GM19372 (cell line): ENCODE results near the gene RNASE9.
"Not testable (repeated sequence)": the region's sequence is repeated elsewhere in the genome, so short reads cannot be mapped to it uniquely, and the experiment has no call there.

Source experiments
- ATAC-seq: cut with Tn5 transposase; IDR thresholded peaks from one replicate; pipeline ENCODE4 v1.9.1; 2021; ENCODE audit warnings: mild to moderate bottlenecking, low read depth, moderate library complexity; ENCODE audit not compliant: unreplicated experiment

RNASE9 gene

DNA sequence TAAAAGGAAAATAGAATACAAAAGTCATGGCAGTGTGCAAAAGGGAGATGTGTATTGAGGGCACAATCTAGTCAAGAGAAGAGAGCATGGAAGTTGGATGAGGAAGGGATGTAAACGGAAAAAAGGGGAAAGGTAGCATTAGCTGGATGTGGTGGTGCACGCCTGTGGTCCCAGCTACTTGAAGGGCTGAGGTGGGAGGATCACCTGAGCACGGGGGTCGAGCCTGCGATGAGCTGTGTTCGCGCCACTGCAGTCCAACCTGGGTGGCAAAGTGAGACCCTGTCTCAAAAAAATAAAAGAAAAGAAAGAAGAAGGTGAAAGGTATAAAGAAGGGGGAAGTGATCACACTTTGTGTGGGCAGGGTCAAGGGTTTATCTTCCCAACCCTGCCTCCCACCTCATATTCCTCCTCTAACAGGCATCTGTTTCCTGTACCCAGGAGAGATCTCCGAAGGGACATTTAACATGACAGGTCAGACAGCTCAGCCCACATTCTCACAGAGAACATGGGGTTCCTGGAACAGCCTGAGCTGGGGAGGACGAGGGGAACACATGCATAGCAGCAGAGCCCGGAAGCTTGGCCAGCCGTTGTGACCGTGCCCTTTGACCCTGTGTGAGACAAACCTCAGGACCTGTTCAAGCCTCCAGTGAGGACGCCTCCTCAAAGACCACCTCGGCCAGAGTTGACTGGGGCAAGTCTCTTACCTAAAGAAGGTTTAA, 18.1 kb upstream of the RNASE9 start:
- ATAC-seq: no peak

DNA sequence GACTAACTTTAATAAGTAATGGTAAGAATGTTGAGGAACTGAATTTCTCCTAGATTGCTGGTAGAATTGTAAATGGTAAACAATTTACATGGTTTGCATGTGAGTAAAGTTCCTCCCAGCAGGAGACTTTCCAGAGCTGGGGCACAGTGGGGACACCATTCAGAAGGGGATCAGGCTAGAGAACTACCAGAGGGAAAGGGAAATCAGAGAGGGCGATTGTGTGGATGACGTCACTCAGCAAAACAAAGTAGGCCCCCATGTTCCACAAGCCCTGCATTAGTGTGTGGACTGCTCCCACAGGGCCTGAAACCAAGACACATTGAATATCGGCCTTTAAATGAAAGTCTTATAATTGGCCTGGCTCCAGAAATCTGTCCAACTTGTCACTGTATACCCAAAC, 17.5 kb upstream of the RNASE9 start:
- ATAC-seq: no peak

DNA sequence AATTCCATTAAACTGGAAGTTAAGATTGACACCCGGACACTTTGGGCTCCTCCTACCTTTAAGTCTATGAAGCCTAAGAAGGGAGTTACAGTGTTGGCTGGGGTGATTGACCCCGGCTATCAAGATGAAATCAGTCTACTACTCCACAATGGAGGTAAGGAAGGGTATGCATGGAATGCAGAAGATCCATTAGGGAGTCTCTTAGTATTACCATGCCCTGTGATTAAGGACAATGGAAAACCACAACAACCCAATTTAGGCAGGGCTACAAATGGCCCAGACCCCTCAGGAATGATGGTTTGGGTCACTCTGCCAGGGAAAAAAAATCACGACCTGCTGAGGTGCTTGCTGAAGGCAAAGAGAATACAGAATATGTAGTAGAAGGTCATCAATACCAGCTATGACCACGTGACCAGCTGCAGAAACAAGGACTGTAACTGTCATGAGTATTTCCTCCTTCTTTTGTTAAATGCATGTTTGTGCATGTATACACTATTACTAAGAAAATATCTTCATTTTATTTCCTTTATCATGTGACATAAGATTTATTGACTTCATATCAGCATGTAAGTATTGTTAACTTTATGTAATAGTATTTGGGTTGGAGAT, 11.6 kb upstream of the RNASE9 start:
- not testable (repeated sequence) for ATAC-seq

DNA sequence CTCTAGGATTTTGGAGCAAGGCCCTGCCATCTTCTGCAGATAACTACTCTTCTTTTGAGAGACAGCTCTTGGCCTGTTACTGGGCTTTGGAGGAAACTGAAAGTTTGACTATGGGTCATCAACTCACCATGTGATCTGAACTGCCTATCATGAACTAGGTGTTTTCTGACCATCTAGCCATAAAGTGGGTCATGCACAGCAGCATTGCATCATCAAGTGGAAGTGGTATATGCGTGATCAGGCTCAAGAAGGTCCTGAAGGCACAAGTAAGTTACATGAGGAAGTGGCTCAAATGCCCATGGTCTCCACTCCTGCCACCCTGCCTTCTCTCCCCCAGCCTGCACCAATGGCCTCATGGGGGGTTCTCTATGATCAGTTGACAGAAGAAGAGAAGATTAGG, 9.9 kb upstream of the RNASE9 start:
- not testable (repeated sequence) for ATAC-seq

DNA sequence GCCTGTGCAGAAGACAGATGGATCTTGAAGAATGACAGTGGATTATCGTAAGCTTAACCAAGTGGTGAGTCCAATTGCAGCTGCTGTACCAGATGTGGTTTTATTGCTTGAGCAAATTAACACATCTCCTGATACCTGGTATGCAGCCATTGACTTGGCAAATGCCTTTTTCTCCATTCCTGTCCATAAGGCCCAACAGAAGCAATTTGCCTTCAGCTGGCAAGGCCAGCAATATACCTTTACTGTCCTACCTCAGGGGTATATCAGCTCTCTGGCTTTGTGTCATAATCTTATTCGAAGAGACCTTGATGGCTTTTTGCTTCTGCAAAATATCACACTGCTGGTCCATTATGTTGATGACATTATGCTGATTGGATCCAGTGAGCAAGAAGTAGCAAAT, 9.0 kb upstream of the RNASE9 start:
- not testable (repeated sequence) for ATAC-seq

DNA sequence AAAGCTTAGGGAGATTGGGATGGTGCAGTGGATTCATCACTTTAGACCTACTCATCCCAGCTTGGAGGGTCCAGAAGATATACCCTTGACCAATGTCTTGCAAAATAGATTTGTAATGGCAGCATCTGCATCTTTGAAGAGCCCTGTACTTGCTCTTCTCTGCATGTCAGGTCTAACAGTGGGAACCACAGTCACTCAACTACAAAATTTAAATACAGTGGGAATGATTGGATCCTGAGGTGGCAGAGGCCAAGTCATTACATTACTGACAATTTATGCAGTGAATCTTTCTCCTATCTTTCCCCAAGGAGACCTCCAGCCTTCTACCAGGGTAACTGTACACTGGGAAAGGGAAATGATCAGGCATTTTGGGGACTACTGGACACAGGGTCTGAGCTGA, 8.2 kb upstream of the RNASE9 start:
- ATAC-seq: no peak

DNA sequence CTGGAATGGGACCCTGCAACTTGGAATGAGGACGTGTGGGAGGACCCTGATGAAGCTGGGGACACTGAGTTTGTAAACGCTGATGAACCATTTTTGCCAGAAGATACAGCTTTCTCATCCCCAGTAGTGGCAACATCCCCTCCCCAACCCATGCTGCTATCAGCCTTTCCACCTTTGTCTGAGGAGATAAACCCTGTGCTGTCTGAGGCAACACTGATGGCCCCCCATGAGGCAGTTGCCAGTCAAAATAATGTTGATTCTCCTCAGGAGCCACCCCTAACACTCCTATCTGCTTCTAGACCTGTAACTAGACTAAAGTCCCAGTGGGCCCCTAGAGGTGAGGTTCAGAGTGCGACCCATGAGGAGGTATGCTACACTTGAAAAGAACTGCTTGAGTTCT, 7.5 kb upstream of the RNASE9 start:
- no peak for ATAC-seq

DNA sequence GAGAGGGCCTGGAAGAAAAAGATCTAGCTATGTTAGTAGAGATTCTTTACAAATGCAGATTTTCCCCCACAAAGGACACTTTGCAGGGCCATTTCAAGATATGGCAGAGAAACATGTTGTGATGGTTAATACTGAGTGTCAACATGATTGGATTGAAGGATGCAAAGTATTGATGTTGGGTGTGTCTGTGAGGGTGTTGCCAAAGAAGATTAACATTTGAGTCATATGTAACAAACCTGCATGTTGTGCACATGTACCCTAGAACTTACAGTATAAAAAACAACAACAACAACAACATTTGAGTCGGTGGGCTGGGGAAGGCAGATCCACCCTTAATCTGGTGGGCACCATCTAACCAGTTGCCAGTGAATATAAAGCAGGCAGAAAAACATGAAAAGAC, 6.4 kb upstream of the RNASE9 start:
- ATAC-seq: not testable (repeated sequence)

DNA sequence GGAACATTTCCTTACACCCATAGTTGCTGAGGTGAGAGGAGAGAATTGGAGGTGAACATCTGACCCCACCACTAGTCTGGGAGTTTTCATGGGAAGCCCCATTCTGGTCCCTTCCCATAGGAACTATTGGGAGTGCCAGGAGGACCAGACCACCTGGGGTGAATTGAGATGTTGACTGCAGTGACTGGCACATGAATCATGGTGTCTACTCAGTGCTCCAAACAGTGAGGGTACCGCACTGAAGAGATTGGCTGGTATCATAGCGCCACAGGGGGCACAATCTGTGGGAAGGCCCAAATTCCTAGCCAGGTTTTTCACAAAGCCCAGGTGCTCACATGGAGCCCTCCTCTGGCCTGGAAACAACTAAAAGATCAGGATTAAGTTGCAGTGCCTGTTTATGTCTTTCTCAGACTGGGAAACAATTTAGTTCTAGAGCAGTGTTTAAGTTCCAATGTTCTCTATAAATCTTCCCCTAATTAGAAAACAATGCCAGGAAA, 3.7 kb upstream of the RNASE9 start:
- ATAC-seq: no peak

DNA sequence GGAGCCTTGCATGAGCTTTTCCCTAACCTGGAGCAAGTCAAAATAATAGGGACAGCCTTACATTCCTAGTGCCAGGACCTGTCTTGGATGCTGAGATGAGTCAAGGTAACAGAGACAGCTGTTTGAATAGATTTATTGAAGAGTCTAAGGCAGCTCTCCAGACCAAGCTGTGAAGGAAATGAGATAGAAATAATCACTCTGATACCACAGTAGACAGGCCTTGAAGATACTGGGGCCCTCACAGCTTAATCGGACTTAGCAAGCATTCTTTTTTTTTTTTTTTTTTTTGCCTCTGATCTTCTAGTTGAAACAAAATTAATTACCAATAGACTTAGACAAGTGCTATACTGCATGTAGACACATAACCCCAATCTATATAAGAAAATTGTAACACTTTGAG, 3.1 kb upstream of the RNASE9 start:
- no peak for ATAC-seq

DNA sequence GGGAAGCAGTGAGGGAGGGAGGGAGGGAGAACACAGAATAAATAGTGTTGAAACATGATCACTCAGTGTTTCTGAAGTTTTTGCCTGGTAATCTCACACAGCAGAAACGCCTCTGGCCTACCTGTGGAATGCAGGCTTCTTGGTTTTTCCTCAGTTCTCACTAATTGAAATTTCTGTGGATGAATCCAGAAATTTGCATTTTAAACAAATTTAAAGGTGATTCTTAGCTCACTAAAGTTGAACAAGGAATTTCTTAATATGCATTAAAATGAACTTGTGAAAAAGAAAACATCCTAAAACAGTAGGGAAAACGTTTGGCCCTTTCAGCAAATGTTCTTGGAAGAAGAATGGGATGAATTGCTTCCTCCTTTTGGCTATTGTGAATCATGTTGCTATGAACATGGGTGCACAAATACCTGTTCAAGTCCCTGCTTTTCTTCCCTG, 1.4 kb downstream of the RNASE9 start:
- ATAC-seq: no peak

DNA sequence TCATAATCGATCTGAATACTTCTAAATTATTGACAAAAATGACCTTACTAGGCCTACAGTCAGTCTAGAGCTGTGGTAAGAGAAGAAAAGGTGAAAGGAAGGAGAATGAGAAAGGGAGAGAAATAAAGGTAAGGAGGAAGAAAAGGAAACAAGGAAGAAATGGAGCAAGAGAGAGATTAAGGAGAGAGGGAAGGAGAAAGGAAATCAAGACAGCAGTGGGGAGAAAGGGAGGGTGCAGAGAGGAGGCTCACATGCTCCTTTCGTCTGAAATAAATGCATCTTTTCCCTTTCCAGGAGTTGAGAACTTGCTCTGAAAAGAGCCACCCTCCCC, 3.7 kb downstream of the RNASE9 start:
- no peak for ATAC-seq

DNA sequence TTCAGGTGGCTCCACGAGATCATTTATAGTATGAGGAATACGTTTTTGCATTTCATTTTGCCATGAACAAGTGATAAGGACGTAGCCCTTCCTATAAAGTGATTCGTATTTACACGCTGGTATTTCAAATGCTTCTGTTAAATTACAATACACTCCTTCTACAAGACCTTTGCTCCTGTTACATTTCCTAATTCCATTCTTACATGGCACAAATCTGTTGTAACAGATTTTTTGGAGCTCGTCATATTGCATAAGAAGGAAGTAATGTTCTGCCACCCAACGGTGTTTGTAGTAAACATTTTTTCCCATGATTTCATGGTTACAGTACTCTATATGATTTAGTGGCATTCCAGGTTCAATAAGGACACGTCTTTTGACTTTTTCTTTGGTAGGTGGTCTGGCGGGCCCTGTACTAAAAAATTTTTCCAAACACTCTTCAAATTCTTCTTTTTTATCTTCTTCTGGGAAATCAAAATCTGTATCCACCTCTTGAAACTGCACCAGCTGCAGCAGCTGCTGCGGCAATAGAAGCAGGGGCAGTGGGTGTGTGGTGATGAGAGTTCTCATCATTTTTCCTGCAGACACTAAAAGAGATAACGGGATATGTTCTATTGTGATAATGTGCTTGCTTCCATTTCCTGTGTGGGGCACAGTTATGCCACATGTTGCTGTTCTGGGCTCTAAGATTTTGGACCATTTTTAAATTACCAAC, 4.2 kb downstream of the RNASE9 start:
- ATAC-seq: no peak

DNA sequence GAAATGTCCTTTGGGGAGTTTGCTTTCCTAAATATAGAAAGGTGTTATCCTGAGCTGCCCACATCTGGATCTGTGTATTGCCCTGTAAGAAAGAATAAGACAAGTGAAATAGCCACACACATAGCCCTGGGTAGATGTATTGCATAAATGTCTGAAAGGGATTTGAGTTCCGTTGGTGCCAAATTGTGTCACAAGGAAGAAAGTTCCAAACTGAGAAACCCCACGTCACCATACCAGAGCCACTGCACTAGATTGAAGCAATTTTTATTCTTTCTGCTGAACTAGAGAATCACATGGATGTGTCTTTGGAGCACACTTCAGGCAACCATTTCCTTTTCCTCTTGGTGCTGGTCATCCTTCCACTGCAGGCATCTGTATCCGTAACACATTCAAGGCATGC, 5.0 kb downstream of the RNASE9 start:
- no peak for ATAC-seq

DNA sequence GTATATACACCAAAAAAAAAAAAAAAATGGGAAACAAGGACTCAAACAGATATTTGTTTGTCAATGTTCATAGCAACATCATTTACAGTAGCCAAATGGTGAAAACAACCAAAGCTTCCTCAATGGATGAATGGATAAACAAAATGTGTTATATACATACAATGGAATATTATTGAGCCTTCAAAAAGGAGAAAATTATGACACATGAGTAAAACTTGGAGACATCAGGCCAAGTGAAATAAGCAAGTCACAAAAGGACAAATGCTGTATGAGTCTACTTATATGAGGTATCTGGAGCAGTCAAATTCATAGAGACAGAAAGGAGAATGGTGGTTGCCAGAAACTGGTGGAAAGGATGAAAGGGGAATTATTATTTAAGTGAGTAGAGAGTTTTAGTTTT, 7.8 kb downstream of the RNASE9 start:
- no peak for ATAC-seq

DNA sequence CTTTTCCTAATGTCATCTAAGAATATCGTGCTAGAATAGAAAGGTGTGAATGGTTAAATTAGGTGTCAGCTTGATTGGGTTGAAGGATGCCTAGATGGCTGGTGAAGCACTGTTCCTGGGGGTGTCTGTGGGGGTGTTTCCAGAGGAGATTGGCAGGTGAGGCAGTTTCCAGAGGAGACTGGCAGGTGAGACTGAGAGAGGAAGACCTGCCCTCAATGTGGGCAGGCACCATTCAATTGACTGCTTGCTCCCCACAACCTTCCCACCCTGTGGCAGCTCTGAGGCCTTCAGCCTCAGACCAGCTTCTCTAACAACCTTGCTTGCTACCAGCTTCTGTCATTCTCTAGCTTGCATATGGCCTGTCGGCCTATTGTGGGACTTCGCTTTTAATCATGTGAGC, 9.2 kb downstream of the RNASE9 start:
- ATAC-seq: no peak

DNA sequence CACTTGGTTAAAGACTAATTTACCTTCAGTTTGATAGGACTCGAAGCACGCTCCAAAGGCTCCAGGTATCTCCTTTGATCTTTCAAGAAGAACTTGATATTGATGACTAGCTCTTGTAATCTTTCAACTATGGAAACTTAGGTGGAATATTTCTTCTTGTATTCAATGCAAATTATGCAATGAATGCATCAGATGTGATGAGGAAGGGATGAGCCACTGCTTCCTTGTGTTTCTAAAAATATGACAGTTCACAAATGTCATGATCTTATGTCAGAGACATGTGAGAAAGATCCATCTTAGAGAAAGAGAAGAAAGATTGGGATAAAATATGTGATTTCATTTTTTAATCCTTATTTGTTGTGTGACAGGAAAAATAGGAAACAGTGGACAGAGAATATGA, 9.9 kb downstream of the RNASE9 start:
- no peak for ATAC-seq

DNA sequence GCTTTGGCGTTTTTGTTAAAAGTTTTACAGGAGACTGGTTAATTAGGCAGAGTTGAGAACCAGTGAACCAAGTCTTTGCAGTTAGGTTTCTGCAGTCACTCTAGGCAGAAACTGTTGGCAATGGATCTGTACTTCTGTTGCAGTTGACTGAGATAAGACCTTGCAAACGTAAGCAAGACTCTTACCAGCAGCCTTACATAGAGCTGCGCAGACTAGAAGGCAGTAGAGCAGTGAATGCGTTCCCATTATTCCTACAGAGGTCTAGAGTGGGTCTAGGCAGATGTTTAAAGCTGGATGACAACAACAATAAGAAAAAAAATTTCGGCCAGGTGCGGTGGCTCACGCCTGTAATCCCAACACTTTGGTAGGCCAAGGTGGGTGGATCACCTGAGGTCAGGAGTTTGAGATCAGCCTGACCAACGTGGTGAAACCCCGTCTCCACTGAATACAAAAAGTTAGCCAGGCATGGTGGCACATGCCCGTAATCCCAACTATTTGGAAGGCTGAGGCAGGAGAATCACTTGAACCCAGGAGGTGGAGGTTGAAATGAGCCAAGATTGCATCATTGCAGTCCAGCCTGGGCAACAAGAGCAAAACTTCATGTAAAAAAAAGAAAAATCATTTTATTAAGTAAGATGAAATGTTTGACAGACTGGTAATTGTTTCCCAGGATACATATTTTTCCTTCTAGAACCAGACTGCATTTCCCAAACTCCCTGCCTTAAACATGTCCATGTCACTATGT, 12.3 kb downstream of the RNASE9 start:
- ATAC-seq: no peak

DNA sequence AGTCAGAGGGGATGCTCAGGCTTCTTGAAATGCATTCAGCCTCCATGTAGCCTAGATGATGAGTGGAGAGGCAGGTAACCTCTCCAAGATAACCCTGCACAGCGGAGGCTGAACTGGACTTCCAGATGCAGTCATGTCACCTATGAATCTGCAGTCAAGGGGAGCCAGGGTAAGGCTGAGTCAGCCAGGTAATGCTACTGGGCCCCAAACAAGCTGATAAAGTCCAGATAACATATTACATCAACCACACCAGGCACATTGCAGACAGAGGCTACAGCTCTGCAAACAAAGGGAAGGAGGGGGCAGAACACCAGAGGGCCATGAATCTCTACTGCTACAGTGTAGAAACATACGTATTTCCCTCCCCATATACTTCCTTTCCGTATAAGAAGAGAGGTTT, 14.0 kb downstream of the RNASE9 start:
- no peak for ATAC-seq

DNA sequence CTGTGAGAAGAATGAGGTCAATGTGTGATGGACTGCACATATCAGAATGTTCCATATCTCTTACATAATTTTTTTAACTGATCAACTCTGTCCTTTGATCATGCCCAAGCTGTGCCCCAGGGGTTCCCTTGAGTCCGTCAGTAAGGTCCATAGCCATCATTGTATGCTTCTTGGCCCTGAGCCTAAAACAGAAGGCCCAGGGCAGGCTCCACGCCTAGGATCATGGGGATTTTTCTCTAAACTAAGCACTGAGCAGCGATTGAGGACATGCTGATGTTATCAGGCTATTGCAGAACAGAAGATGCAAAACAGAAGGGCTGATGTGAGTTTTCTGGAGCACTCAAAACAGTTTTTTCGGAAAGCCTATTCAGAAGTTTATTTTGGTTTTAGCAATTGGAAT, 20.9 kb downstream of the RNASE9 start:
- ATAC-seq: no peak
